GM23248 (cell line): ENCODE results near the gene RAMP1.

ENCODE experiments used
- EZH2 ChIP-seq: fragments of 200-600 bp; sonication (generic); IDR thresholded peaks from 2 replicates; pipeline ENCODE4 v1.6.1; 2018; ENCODE audit warnings: antibody characterized with exemption, mild to moderate bottlenecking; ENCODE audit not compliant: insufficient read depth, poor library complexity, severe bottlenecking
- EZH2phosphoT487 ChIP-seq: fragments of 200-600 bp; sonication (generic); IDR thresholded peaks from 2 replicates; pipeline ENCODE4 v1.6.1; 2018; ENCODE audit warnings: antibody characterized with exemption, moderate library complexity, mild to moderate bottlenecking, low read depth; ENCODE audit not compliant: insufficient read depth

DNA sequence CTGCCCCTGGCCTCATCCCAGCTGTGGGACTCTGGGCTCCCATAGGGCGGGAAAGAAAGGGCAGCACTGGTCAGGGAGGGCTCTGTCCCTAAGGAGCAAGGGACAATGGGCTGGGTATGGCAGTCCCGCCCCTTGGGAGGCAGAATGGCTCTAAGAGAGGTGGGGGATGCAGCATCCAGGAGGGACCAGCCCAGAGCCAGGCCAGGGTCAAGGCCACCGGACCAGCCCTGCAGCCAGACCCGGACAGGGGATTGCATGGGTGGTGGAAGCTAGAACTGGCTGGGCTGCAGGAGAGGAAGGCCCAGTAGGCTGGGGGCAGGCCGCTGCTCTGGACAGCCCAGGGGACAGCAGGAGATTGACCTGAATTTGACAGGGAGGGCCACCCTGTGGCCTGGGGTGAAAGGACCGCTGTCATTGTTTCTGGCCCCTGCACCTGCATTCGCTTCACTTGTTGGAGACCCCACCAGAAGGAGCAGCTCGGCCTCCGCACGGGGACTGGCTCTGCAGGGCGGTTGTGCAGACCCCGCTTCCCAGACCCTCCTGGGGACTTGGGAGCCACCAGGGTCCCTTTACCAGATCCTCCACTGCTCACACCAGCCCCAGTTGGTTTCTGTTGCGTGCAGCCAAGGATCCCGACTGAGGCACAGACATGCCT, 14.6 kb downstream of the RAMP1 start:
- TF ChIP-seq EZH2 = no peak
- TF ChIP-seq EZH2phosphoT487 = no peak
